Esophagus muscularis mucosa (tissue), 4 donors: ENCODE measurements around the gene COL16A1. TPM values are rescaled to one million over a fixed set of nuclear protein-coding genes. Genes with fewer than 3 reads are reported as not detected.

Source experiments
- DNase-seq: peaks from one replicate; pipeline ENCODE4 v3.0.0-alpha.2; 2017; ENCODE audit errors: extremely low spot score
- H3K27ac ChIP-seq, 4 donors: fragments of 200-600 bp; sonication (generic); replicated peaks in 1 of 4; 1 replicate in 3 of 4; 2 replicates in 1 of 4; pipeline ENCODE4 v1.5.1; 2016 to 2019; ENCODE audit warnings: mild to moderate bottlenecking in 1 of 4
- H3K27me3 ChIP-seq, 4 donors: fragments of 200-600 bp; sonication (generic); one replicate each; pipeline versions ENCODE4 v1.5.1 to v1.6.0; 2016 to 2019
- H3K36me3 ChIP-seq, 4 donors: fragments of 200-600 bp; sonication (generic); one replicate each; pipeline ENCODE4 v1.5.1; 2016 to 2019
- H3K4me1 ChIP-seq, 4 donors: fragments of 200-600 bp; sonication (generic); one replicate each; pipeline ENCODE4 v1.5.1; 2016 to 2019
- H3K4me3 ChIP-seq, 4 donors: fragments of 200-600 bp; sonication (generic); 1 replicate in 2 of 4; 2 replicates in 2 of 4; pipeline ENCODE4 v1.5.1; 2016 to 2019; ENCODE audit warnings: mild to moderate bottlenecking in 4 of 4, moderate library complexity in 1 of 4
- H3K9me3 ChIP-seq, 4 donors: fragments of 200-600 bp; sonication (generic); 1 replicate in 3 of 4; 2 replicates in 1 of 4; pipeline ENCODE4 v1.5.1; 2016 to 2019
- EP300 ChIP-seq: sonication (generic); formaldehyde crosslinking; IDR thresholded peaks from one replicate; pipeline ENCODE4 v1.6.1; 2017; ENCODE audit warnings: antibody characterized with exemption
- POLR2A ChIP-seq: fragments of 450-650 bp; IDR thresholded peaks from one replicate; pipeline ENCODE4 v1.6.1; 2017; ENCODE audit warnings: antibody characterized with exemption, moderate library complexity, mild to moderate bottlenecking, low read depth
- POLR2AphosphoS5 ChIP-seq, 2 donors: sonication (generic); formaldehyde crosslinking; IDR thresholded peaks; one replicate each; pipeline ENCODE4 v1.6.1; 2017; ENCODE audit warnings: antibody characterized with exemption in 2 of 2
- WGBS: methylation state at CpG from one replicate; pipeline ENCODE4 v1.1.5; 2018; 5-methylcytosine and 5-hydroxymethylcytosine counted together
- intact Hi-C: fragments of 100-400 bp; cut with DNase I; formaldehyde crosslinking; loops from one replicate; pipeline ENCODE4 v1.15.1; 2023
- total RNA-seq, 4 donors: library from RNA; depleted of rRNA; stranded (reverse); fragments of >200 nt; gene quantifications; one replicate each; pipeline versions ENCODE4 v1.1.0 to v1.2.1, GENCODE V29; 2016
- TF ChIP-seq, protein P1 (sequence below), 3 experiments: fragments of 200-600 bp in 2 of 3; fragments of 450-650 bp in 1 of 3; sonication (generic) in 2 of 3; IDR thresholded peaks; one replicate each; pipeline ENCODE4 v1.5.1; 2017 to 2019; ENCODE audit warnings: antibody characterized with exemption in 3 of 3, mild to moderate bottlenecking in 2 of 3, moderate library complexity in 1 of 3

The COL16A1 gene
- total RNA-seq, 4 donors from 2014 or later = 35.1 to 62.7 (median 47.6) TPM

DNA sequence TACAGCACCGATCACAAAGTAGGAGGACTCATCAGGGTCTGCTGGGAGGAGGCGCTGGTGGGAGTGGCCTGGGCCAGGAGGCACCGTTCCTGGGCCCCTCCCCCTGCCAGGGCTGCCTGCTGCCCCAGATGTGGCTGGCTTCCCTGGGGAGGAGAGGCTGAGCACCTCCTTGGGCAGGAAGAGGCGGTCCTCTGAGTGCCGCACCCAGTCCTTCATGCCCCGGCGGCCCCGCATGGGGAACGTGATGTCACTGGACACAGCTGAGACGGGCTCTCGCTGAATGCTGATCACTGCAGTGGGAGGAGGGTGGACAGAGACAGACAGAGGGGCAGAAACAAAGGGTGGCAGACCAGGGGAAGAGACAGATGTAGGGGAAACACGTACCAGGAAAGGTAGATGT, 35.5 kb upstream of the COL16A1 start:
- Histone ChIP-seq H3K36me3 (peaks cover 0 to 3% (median 0%) of the 10 kb centered on the region in 4 donors), H3K27ac (no peak overlapping the region), H3K4me1 (no peaks in the 10 kb centered on the region), H3K9me3 (no peaks in the 10 kb centered on the region), H3K27me3 (no peaks in the 10 kb centered on the region), H3K4me3 (no peak overlapping the region)
- DNase-seq = no peak
- TF ChIP-seq EP300 (no peak), POLR2AphosphoS5 (IDR thresholded peaks at IDR 0.05) (no peak), POLR2A (no peak)
- TF ChIP-seq, protein P1, sequence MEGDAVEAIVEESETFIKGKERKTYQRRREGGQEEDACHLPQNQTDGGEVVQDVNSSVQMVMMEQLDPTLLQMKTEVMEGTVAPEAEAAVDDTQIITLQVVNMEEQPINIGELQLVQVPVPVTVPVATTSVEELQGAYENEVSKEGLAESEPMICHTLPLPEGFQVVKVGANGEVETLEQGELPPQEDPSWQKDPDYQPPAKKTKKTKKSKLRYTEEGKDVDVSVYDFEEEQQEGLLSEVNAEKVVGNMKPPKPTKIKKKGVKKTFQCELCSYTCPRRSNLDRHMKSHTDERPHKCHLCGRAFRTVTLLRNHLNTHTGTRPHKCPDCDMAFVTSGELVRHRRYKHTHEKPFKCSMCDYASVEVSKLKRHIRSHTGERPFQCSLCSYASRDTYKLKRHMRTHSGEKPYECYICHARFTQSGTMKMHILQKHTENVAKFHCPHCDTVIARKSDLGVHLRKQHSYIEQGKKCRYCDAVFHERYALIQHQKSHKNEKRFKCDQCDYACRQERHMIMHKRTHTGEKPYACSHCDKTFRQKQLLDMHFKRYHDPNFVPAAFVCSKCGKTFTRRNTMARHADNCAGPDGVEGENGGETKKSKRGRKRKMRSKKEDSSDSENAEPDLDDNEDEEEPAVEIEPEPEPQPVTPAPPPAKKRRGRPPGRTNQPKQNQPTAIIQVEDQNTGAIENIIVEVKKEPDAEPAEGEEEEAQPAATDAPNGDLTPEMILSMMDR (IDR thresholded peaks at IDR 0.05) = no peak
- intact Hi-C loops = no loop called here
- WGBS = 63% methylated on average over 7 of the region's 12 CpGs

DNA sequence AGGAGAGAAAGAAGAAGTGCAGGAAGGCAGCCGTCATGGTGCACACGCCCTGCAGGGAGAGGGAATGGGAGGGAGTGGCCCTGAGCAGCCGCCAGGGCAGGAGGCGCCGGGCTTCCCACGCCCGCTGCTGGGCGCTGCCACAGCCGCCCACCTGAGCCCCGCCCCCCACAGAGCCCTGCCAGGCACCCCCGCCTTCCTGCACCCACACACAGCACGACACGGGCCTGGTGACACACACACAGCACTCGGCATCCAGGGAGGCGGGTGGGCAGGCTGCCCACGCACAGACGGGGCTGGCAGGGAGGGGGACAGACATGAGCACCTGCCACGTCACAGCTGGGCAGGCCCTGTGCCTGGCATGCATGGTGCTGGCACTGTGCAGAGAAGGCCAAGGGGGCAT, 32.9 kb upstream of the COL16A1 start:
- no peak for DNase-seq
- intact Hi-C loops = no loop called here
- 92% methylated on average over 11 of the region's 18 CpGs for WGBS
- Histone ChIP-seq H3K9me3 (no peaks in the 10 kb centered on the region), H3K27me3 (no peaks in the 10 kb centered on the region), H3K4me3 (no peak overlapping the region), H3K4me1 (no peaks in the 10 kb centered on the region), H3K36me3 (peaks cover 0 to 3% (median 0%) of the 10 kb centered on the region in 4 donors), H3K27ac (no peak overlapping the region)
- no peak for TF ChIP-seq POLR2A
- no peak for TF ChIP-seq POLR2AphosphoS5 (IDR thresholded peaks at IDR 0.05)
- no peak for TF ChIP-seq EP300
- TF ChIP-seq, protein P1 (IDR thresholded peaks at IDR 0.05) = no peak

DNA sequence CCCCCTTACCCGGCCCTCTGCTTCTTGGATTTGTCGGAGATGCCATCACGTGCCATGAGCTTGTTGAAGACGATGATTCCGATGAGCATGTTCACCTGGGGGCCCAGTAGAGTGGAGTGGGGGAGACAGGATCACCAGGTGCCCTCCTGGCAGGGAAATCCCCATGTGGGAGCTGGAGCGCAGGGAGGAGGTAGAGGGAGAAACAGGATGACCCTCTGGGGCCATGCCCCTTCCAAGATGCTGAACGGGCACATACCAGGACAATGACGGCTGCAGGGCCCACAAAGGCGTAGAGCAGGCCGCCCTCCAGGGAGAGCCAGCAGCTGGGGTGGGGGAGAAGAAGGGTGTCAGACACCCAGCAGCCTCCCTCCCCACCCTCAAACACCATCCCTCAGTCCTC, 31.8 kb upstream of the COL16A1 start:
- Histone ChIP-seq H3K9me3 (no peaks in the 10 kb centered on the region), H3K27me3 (no peaks in the 10 kb centered on the region), H3K27ac (no peak overlapping the region), H3K4me3 (no peak overlapping the region), H3K4me1 (no peaks in the 10 kb centered on the region), H3K36me3 (peaks cover 0 to 3% (median 0%) of the 10 kb centered on the region in 4 donors)
- DNase-seq = no peak
- intact Hi-C loops = no loop called here
- 91% methylated on average over 7 of the region's 10 CpGs for WGBS
- TF ChIP-seq POLR2AphosphoS5 (IDR thresholded peaks at IDR 0.05) = no peak
- no peak for TF ChIP-seq POLR2A
- TF ChIP-seq, protein P1 (IDR thresholded peaks at IDR 0.05) = no peak
- TF ChIP-seq EP300 = no peak

DNA sequence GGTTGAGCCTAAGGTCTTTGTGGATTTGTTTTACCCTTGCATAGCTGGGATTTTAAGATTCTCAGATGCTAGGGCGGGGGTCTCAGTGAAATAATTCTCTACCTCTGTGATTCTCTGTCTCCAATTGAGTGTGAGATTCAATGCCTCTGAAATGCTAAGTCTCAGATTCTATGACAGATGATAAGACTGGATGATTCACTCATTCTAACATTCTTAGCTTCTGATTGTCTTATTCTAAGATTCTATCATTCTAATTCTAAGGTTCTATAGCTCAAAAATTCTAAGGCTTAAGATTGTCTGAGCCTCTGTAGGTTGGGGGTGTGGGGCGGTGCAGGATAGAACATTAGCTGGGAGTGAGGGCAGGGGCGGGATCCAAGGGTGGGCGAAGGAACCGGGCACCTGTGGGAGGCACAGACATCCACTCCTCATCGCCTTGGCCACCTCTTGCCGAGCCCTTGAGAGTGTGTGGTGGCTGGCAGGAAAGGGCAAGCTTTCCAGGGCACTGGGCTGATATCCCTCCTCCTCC, 30.8 kb upstream of the COL16A1 start:
- Histone ChIP-seq H3K27me3 (no peaks in the 10 kb centered on the region), H3K36me3 (peaks cover 0 to 3% (median 0%) of the 10 kb centered on the region in 4 donors), H3K9me3 (no peaks in the 10 kb centered on the region), H3K4me3 (no peak overlapping the region), H3K27ac (no peak overlapping the region), H3K4me1 (no peaks in the 10 kb centered on the region)
- intact Hi-C loops = no loop called here
- no peak for TF ChIP-seq POLR2A
- TF ChIP-seq EP300 = no peak
- TF ChIP-seq, protein P1 (IDR thresholded peaks at IDR 0.05) = no peak
- TF ChIP-seq POLR2AphosphoS5 (IDR thresholded peaks at IDR 0.05) = no peak
- 94% methylated on average over 5 of the region's 7 CpGs for WGBS
- DNase-seq = no peak
